CD4-positive, alpha-beta memory T cell (primary cell): Measurements from ENCODE around the gene NSUN7. TPM values are rescaled to one million over a fixed set of nuclear protein-coding genes. Genes with fewer than 3 reads are reported as not detected.

Experiments
- CTCF ChIA-PET: fragments of 350-600 bp; sonication (Branson Sonifier 250); formaldehyde crosslinking; loops from one replicate; lab custom pipeline; 2021; ENCODE audit warnings: inconsistent platforms; ENCODE audit not compliant: partially characterized antibody; lab: Charles Lee
- POLR2A ChIA-PET: fragments of 350-600 bp; sonication (Branson Sonifier 250); formaldehyde crosslinking; loops from one replicate; lab custom pipeline; 2021; ENCODE audit not compliant: partially characterized antibody; lab: Charles Lee
- DNase-seq, 5 donors: peaks; one replicate each; pipeline versions ENCODE4 v3.0.0 to v3.0.0-alpha.2; 2020 to 2022; ENCODE audit warnings: mixed read lengths in 1 of 5
- H3K27ac ChIP-seq: one replicate; pipeline ENCODE4 v1.7.0; 2013; ENCODE audit warnings: low read depth, low read length
- H3K27me3 ChIP-seq: 2 replicates; pipeline ENCODE4 v1.7.0; 2013; ENCODE audit warnings: mild to moderate bottlenecking, low read length, moderate library complexity; ENCODE audit not compliant: insufficient read depth
- H3K36me3 ChIP-seq: 2 replicates; pipeline ENCODE4 v1.7.0; 2013; ENCODE audit warnings: mild to moderate bottlenecking, low read length, moderate library complexity; ENCODE audit not compliant: insufficient read depth
- H3K4me1 ChIP-seq: 2 replicates; pipeline ENCODE4 v1.7.0; 2013; ENCODE audit warnings: mild to moderate bottlenecking, low read length, moderate library complexity; ENCODE audit not compliant: insufficient read depth
- H3K4me3 ChIP-seq, 2 donors: one replicate each; pipeline ENCODE4 v1.7.0; 2013; ENCODE audit warnings: low read length in 2 of 2, mild to moderate bottlenecking in 1 of 2
- H3K9me3 ChIP-seq, 2 donors: one replicate each; pipeline ENCODE4 v1.7.0; 2013; ENCODE audit warnings: low read length in 2 of 2, control low read depth in 1 of 2; ENCODE audit not compliant: control insufficient read depth in 1 of 2
- H3K27ac Mint-ChIP-seq, 7 donors: one replicate each; pipeline ENCODE4 v1.8.0; 2020 to 2021; ENCODE audit warnings: mixed read lengths in 7 of 7, mild to moderate bottlenecking in 6 of 7, inconsistent platforms in 3 of 7, moderate library complexity in 3 of 7
- H3K27me3 Mint-ChIP-seq, 2 donors: one replicate each; pipeline ENCODE4 v1.8.0; 2020 to 2021; ENCODE audit warnings: mixed read lengths in 2 of 2
- H3K36me3 Mint-ChIP-seq, 2 donors: one replicate each; pipeline ENCODE4 v1.8.0; 2020 to 2021; ENCODE audit warnings: mixed read lengths in 2 of 2, inconsistent platforms in 1 of 2, mild to moderate bottlenecking in 1 of 2
- H3K4me1 Mint-ChIP-seq, 4 donors: one replicate each; pipeline ENCODE4 v1.8.0; 2020 to 2021; ENCODE audit warnings: mixed read lengths in 4 of 4, mild to moderate bottlenecking in 1 of 4
- H3K4me3 Mint-ChIP-seq, 8 donors: one replicate each; pipeline ENCODE4 v1.8.0; 2020 to 2021; ENCODE audit warnings: mixed read lengths in 8 of 8, mild to moderate bottlenecking in 7 of 8, moderate library complexity in 6 of 8, inconsistent platforms in 3 of 8
- H3K9me3 Mint-ChIP-seq, 8 donors: one replicate each; pipeline ENCODE4 v1.8.0; 2020 to 2021; ENCODE audit warnings: mixed read lengths in 8 of 8, mild to moderate bottlenecking in 5 of 8, inconsistent platforms in 3 of 8, moderate library complexity in 1 of 8
- intact Hi-C: fragments of 100-400 bp; cut with micrococcal nuclease; formaldehyde crosslinking; loops from one replicate; pipeline ENCODE4 v1.15.1; 2023
- polyA plus RNA-seq, 2 donors: library from polyadenylated mRNA; unstranded; fragments of 300-500 nt; fragmentation: Illumina TruSeq; gene quantifications; one replicate each; pipeline ENCODE4 v1.2.3, GENCODE V29; 2021
- total RNA-seq, 2 experiments: library from RNA; stranded (reverse); gene quantifications; one replicate each; pipeline ENCODE4 v1.2.3, GENCODE V29; 2021

The NSUN7 gene
- total and polyA plus RNA-seq, 4 experiments from 2014 or later: not detected

GRCh38 chr4:40788331-40788730 is 38.6 kb downstream of the NSUN7 start:
- no peaks in the 10 kb centered on the region for H3K27me3 ChIP-seq
- no peak overlapping the region for H3K4me3 Mint-ChIP-seq
- H3K4me1 Mint-ChIP-seq: no peaks in the 10 kb centered on the region
- no peaks in the 10 kb centered on the region for H3K4me1 ChIP-seq
- peak overlapping the region in 1 of 7 donors; percentile 26 for H3K27ac Mint-ChIP-seq
- H3K4me3 ChIP-seq: no peak overlapping the region
- H3K9me3 Mint-ChIP-seq: no peaks in the 10 kb centered on the region
- peaks cover 5 to 8% of the 10 kb centered on the region in 2 donors for H3K27me3 Mint-ChIP-seq
- no peak for DNase-seq
- no peak overlapping the region for H3K27ac ChIP-seq
- ChIA-PET POLR2A (no interaction called here), CTCF (no interaction called here)
- intact Hi-C loops: no loop called here
- H3K9me3 ChIP-seq: no peaks in the 10 kb centered on the region
- no peaks in the 10 kb centered on the region for H3K36me3 ChIP-seq
- H3K36me3 Mint-ChIP-seq: no peaks in the 10 kb centered on the region

GRCh38 chr4:40789031-40789430 is 39.3 kb downstream of the NSUN7 start:
- H3K4me3 Mint-ChIP-seq: no peak overlapping the region
- Histone ChIP-seq H3K27ac (no peak overlapping the region), H3K4me1 (no peaks in the 10 kb centered on the region), H3K4me3 (no peak overlapping the region), H3K27me3 (no peaks in the 10 kb centered on the region), H3K9me3 (no peaks in the 10 kb centered on the region), H3K36me3 (no peaks in the 10 kb centered on the region)
- ChIA-PET CTCF (no interaction called here), POLR2A (no interaction called here)
- H3K27me3 Mint-ChIP-seq: peaks cover 5 to 8% of the 10 kb centered on the region in 2 donors
- no peak for DNase-seq
- intact Hi-C loops: no loop called here
- H3K4me1 Mint-ChIP-seq: no peaks in the 10 kb centered on the region
- H3K27ac Mint-ChIP-seq: no peak overlapping the region
- no peaks in the 10 kb centered on the region for H3K9me3 Mint-ChIP-seq
- no peaks in the 10 kb centered on the region for H3K36me3 Mint-ChIP-seq

GRCh38 chr4:40789771-40790170 is 40.0 kb downstream of the NSUN7 start:
- Histone ChIP-seq H3K9me3 (no peaks in the 10 kb centered on the region), H3K4me1 (no peaks in the 10 kb centered on the region), H3K27ac (no peak overlapping the region), H3K27me3 (no peaks in the 10 kb centered on the region), H3K4me3 (no peak overlapping the region), H3K36me3 (no peaks in the 10 kb centered on the region)
- POLR2A ChIA-PET: no interaction called here
- H3K4me1 Mint-ChIP-seq: no peaks in the 10 kb centered on the region
- no peaks in the 10 kb centered on the region for H3K9me3 Mint-ChIP-seq
- H3K4me3 Mint-ChIP-seq: no peak overlapping the region
- H3K27me3 Mint-ChIP-seq: peaks cover 3 to 7% of the 10 kb centered on the region in 2 donors
- no peaks in the 10 kb centered on the region for H3K36me3 Mint-ChIP-seq
- H3K27ac Mint-ChIP-seq: no peak overlapping the region
- intact Hi-C loops: no loop called here
- no peak for DNase-seq
- CTCF ChIA-PET: no interaction called here

DNA sequence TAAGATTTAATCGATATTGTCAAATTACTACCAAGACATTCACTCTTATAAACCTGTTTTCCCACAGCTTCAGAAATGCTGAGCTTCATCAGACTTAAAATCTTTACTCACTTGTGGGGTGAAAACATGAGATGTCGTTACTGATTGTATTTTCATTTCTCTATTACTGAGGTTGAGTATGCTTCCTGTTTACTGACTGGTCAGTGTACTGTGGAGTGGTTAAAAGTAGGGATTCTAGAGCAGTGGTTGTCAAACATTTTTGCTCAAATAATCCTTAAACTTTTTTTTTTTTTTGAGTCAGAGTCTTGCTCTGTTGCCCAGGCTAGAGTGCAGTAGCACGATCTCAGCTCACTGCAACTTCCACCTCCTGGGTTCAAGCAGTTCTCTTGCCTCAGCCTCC is 50.3 kb downstream of the NSUN7 start:
- Mint-ChIP-seq H3K9me3 (peaks cover 0 to 3% (median 0%) of the 10 kb centered on the region in 8 donors), H3K4me1 (peaks cover 0 to 1% (median 0%) of the 10 kb centered on the region in 4 donors), H3K4me3 (no peak overlapping the region), H3K27ac (no peak overlapping the region), H3K36me3 (no peaks in the 10 kb centered on the region), H3K27me3 (peaks cover 2 to 4% of the 10 kb centered on the region in 2 donors)
- DNase-seq: no peak
- Histone ChIP-seq H3K4me3 (no peak overlapping the region), H3K27me3 (no peaks in the 10 kb centered on the region), H3K27ac (no peak overlapping the region), H3K36me3 (no peaks in the 10 kb centered on the region), H3K4me1 (no peaks in the 10 kb centered on the region), H3K9me3 (no peaks in the 10 kb centered on the region)
- intact Hi-C loops: no loop called here
- CTCF ChIA-PET: interaction anchor here (0.8 kb wide), 1 partner anchor 22 kb away, joined by 3 read pairs; no protein-coding TSS in a partner anchor
- POLR2A ChIA-PET: no interaction called here

GRCh38 chr4:40804598-40804997 is 54.8 kb downstream of the NSUN7 start:
- ChIA-PET CTCF (no interaction called here), POLR2A (no interaction called here)
- peaks cover 5 to 7% of the 10 kb centered on the region in 2 donors for H3K27me3 Mint-ChIP-seq
- no peaks in the 10 kb centered on the region for H3K27me3 ChIP-seq
- no peak overlapping the region for H3K27ac Mint-ChIP-seq
- H3K9me3 Mint-ChIP-seq: peaks cover 0 to 3% (median 0%) of the 10 kb centered on the region in 8 donors
- H3K36me3 Mint-ChIP-seq: no peaks in the 10 kb centered on the region
- H3K4me1 Mint-ChIP-seq: peaks cover 0 to 1% (median 0%) of the 10 kb centered on the region in 4 donors
- H3K4me3 Mint-ChIP-seq: no peak overlapping the region
- H3K27ac ChIP-seq: no peak overlapping the region
- H3K4me1 ChIP-seq: no peaks in the 10 kb centered on the region
- intact Hi-C loops: no loop called here
- no peak overlapping the region for H3K4me3 ChIP-seq
- no peak for DNase-seq
- no peaks in the 10 kb centered on the region for H3K9me3 ChIP-seq
- H3K36me3 ChIP-seq: no peaks in the 10 kb centered on the region

DNA sequence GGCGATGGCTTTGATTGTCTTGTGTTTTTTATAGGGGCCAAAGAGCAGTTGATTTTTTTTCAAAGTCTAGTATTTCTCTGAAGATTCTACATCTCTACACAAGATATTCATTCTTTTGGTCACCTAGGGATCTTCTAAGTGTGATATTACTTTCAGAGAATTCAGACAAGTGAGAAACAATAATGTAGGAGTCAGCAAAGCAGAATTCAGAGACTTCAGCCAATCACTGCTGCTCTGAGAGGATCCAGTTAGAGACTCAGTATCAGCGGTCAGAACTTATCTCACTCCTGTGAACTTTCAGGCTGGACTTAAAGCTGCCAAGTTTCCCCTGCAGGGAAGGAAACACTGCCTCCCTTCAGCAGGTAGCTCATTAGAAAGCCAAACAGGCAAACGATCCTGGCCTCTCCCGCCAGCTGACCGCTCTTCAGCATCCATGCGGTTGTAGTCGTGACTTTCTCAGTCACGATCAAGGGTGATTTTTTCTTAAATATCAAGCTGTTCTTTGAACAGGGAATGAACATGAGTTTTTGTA is 59.2 kb downstream of the NSUN7 start:
- H3K4me3 Mint-ChIP-seq: peak overlapping the region in 1 of 8 donors; percentile 5
- no peak overlapping the region for H3K27ac Mint-ChIP-seq
- no peaks in the 10 kb centered on the region for H3K27me3 ChIP-seq
- POLR2A ChIA-PET: no interaction called here
- H3K9me3 Mint-ChIP-seq: peaks cover 0 to 2% (median 0%) of the 10 kb centered on the region in 8 donors
- no peaks in the 10 kb centered on the region for H3K36me3 ChIP-seq
- H3K4me3 ChIP-seq: no peak overlapping the region
- CTCF ChIA-PET: no interaction called here
- H3K9me3 ChIP-seq: no peaks in the 10 kb centered on the region
- no peak for DNase-seq
- intact Hi-C loops: no loop called here
- no peaks in the 10 kb centered on the region for H3K36me3 Mint-ChIP-seq
- H3K4me1 Mint-ChIP-seq: peaks cover 0 to 1% (median 0%) of the 10 kb centered on the region in 4 donors
- H3K27me3 Mint-ChIP-seq: peaks cover 7% of the 10 kb centered on the region in 2 donors
- H3K27ac ChIP-seq: no peak overlapping the region
- no peaks in the 10 kb centered on the region for H3K4me1 ChIP-seq

DNA sequence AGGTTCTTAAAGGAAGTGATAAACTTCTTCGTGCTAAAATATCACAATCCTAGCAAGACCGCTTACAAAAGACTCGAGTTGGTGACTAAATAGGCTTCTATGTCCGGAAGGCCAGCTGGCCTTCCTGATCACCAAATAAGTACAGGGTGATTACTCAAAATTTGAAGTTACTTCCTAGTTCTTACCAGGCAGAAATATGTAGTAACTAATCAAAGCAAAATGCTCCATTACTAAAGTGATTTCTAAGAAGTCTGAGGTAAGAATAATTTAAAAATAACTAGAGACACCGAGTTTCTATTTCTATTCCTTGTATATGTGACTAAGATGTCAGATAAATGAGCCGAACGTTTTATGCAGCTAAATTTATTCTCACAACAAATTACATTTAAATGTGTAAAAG is 62.2 kb downstream of the NSUN7 start:
- no peak overlapping the region for H3K4me3 Mint-ChIP-seq
- no peaks in the 10 kb centered on the region for H3K27me3 ChIP-seq
- no peaks in the 10 kb centered on the region for H3K9me3 ChIP-seq
- CTCF ChIA-PET: no interaction called here
- POLR2A ChIA-PET: no interaction called here
- H3K4me3 ChIP-seq: no peak overlapping the region
- no peaks in the 10 kb centered on the region for H3K36me3 Mint-ChIP-seq
- no peak overlapping the region for H3K27ac ChIP-seq
- intact Hi-C loops: no loop called here
- no peaks in the 10 kb centered on the region for H3K36me3 ChIP-seq
- H3K4me1 ChIP-seq: no peaks in the 10 kb centered on the region
- peaks cover 0 to 2% (median 0%) of the 10 kb centered on the region in 8 donors for H3K9me3 Mint-ChIP-seq
- H3K4me1 Mint-ChIP-seq: no peaks in the 10 kb centered on the region
- H3K27me3 Mint-ChIP-seq: peaks cover 4 to 6% of the 10 kb centered on the region in 2 donors
- no peak for DNase-seq
- no peak overlapping the region for H3K27ac Mint-ChIP-seq
